Loucy (cell line): Measurements from ENCODE around the gene DOK6.

Experiments
- H2AFZ ChIP-seq: fragments of 200-600 bp; sonication (generic); 2 replicates; pipeline ENCODE4 v1.6.0; 2016; ENCODE audit warnings: antibody characterized with exemption, mild to moderate bottlenecking, low read length, moderate library complexity
- H3F3A ChIP-seq: fragments of 200-600 bp; 2 replicates; pipeline ENCODE4 v1.6.0; 2016; ENCODE audit warnings: antibody characterized with exemption, low read depth, mild to moderate bottlenecking
- H3K27me3 ChIP-seq: fragments of 200-600 bp; sonication (generic); 2 replicates; pipeline ENCODE4 v1.6.1; 2014; ENCODE audit warnings: low read length, mild to moderate bottlenecking; ENCODE audit not compliant: insufficient read depth, poor library complexity, severe bottlenecking
- H3K36me3 ChIP-seq: fragments of 200-600 bp; sonication (generic); 2 replicates; pipeline ENCODE4 v1.6.1; 2016; ENCODE audit warnings: low read length; ENCODE audit not compliant: insufficient read depth
- H3K4me1 ChIP-seq: fragments of 200-600 bp; sonication (generic); 2 replicates; pipeline ENCODE4 v1.5.1; 2014; ENCODE audit warnings: low read length, mild to moderate bottlenecking; ENCODE audit not compliant: insufficient read depth, poor library complexity, severe bottlenecking
- H3K4me2 ChIP-seq: fragments of 200-600 bp; sonication (generic); 2 replicates; pipeline ENCODE4 v1.6.0; 2014; ENCODE audit warnings: antibody characterized with exemption, low read length, low read depth, mild to moderate bottlenecking; ENCODE audit not compliant: poor library complexity, severe bottlenecking
- H3K4me3 ChIP-seq: fragments of 200-600 bp; sonication (generic); 2 replicates; pipeline ENCODE4 v1.5.1; 2014; ENCODE audit warnings: low read length, mild to moderate bottlenecking, mixed read lengths; ENCODE audit not compliant: poor library complexity, severe bottlenecking
- H3K79me2 ChIP-seq: fragments of 200-600 bp; sonication (generic); 2 replicates; pipeline ENCODE4 v1.6.1; 2014; ENCODE audit warnings: low read length; ENCODE audit not compliant: insufficient read depth
- H3K9ac ChIP-seq: fragments of 200-600 bp; sonication (generic); 2 replicates; pipeline ENCODE4 v1.6.0; 2014; ENCODE audit warnings: mild to moderate bottlenecking, low read depth, low read length, moderate library complexity; ENCODE audit not compliant: poor library complexity, severe bottlenecking
- H3K9me2 ChIP-seq: fragments of 200-600 bp; sonication (generic); replicated peaks from 2 replicates; pipeline ENCODE4 v1.6.1; 2016; ENCODE audit warnings: low read depth, low read length, mixed read lengths
- H3K9me3 ChIP-seq: fragments of 200-600 bp; sonication (generic); 2 replicates; pipeline ENCODE4 v1.6.1; 2014; ENCODE audit warnings: mild to moderate bottlenecking, antibody characterized with exemption, low read length, low read depth; ENCODE audit not compliant: insufficient read depth
- H4K20me1 ChIP-seq: fragments of 200-600 bp; sonication (generic); 2 replicates; pipeline ENCODE4 v1.6.0; 2014; ENCODE audit warnings: antibody characterized with exemption, low read length, mild to moderate bottlenecking; ENCODE audit not compliant: insufficient read depth, poor library complexity, severe bottlenecking
- CTCF ChIP-seq: fragments of 200-600 bp; sonication (generic); conservative IDR thresholded peaks from 2 replicates; pipeline ENCODE4 v1.5.1; 2014; ENCODE audit warnings: mild to moderate bottlenecking, antibody characterized with exemption, low read length
- EZH2phosphoT487 ChIP-seq: fragments of 200-600 bp; IDR thresholded peaks from 2 replicates; pipeline ENCODE4 v1.6.1; 2018; ENCODE audit warnings: antibody characterized with exemption, mild to moderate bottlenecking, moderate library complexity, borderline replicate concordance

Gene DOK6

DNA sequence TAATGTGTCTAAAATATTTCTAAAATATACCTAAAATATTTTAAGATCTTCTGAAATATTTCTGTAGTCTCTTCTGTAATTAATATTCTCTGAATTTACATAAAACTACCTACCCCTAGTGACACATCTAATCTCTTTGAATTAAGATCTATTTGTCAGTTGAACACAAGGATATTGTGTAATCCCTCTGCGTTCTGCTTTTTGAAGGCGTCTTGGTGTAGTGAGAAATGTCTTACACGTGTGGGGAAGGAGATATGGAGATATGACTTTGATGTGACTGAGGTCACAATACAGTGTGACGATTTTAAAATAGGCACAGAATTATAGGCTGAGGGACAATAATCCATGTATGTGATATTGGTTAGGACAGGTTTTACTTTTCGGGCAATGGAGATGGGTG, 79.8 kb downstream of the DOK6 start:
- Histone ChIP-seq H3F3A (no peaks in the 10 kb centered on the region), H3K79me2 (no peaks in the 10 kb centered on the region), H3K9me2 (no peaks in the 10 kb centered on the region), H4K20me1 (no peaks in the 10 kb centered on the region), H3K27me3 (no peaks in the 10 kb centered on the region), H3K36me3 (no peaks in the 10 kb centered on the region), H2AFZ (no peak overlapping the region), H3K4me1 (no peaks in the 10 kb centered on the region), H3K4me3 (no peak overlapping the region), H3K4me2 (no peak overlapping the region), H3K9ac (no peak overlapping the region), H3K9me3 (no peaks in the 10 kb centered on the region)
- no peak for TF ChIP-seq EZH2phosphoT487

DNA sequence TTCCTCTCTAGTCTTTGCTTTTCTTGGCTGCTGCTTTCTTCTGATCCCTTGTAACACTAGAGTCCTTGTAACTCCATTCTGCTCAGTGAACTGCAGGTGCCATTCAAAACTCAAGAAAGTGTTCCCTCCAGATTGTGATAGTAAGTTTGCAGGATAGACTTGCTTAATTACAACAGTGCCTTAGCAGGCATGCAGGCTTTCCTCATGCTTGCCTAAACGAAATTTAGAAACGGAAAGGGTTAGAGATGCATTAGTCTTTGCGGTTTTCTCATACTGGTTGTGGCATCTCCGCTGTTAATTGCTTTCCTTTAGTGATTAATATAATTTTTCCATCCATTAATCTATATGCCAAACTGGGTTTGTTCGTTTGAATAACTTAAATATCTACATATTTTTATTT, 82.9 kb downstream of the DOK6 start:
- H3K4me2 ChIP-seq = no peak overlapping the region
- H3K4me3 ChIP-seq = no peak overlapping the region
- H4K20me1 ChIP-seq = no peaks in the 10 kb centered on the region
- H3K9me3 ChIP-seq = no peaks in the 10 kb centered on the region
- no peak overlapping the region for H2AFZ ChIP-seq
- no peaks in the 10 kb centered on the region for H3K36me3 ChIP-seq
- H3F3A ChIP-seq = no peaks in the 10 kb centered on the region
- no peak for TF ChIP-seq CTCF
- no peak for TF ChIP-seq EZH2phosphoT487
- H3K9ac ChIP-seq = no peak overlapping the region
- H3K9me2 ChIP-seq = no peaks in the 10 kb centered on the region
- H3K4me1 ChIP-seq = no peaks in the 10 kb centered on the region
- H3K27me3 ChIP-seq = no peaks in the 10 kb centered on the region
- H3K79me2 ChIP-seq = no peaks in the 10 kb centered on the region

- no peaks in the 10 kb centered on the region for H3K27me3 ChIP-seq
- H4K20me1 ChIP-seq = no peaks in the 10 kb centered on the region
- H3K9me2 ChIP-seq = no peaks in the 10 kb centered on the region
- TF ChIP-seq CTCF (no peak), EZH2phosphoT487 (no peak)
- H3F3A ChIP-seq = no peaks in the 10 kb centered on the region
- H2AFZ ChIP-seq = no peak overlapping the region
- no peaks in the 10 kb centered on the region for H3K9me3 ChIP-seq
- H3K9ac ChIP-seq = no peak overlapping the region
- no peaks in the 10 kb centered on the region for H3K4me1 ChIP-seq
- no peak overlapping the region for H3K4me2 ChIP-seq
- H3K4me3 ChIP-seq = no peak overlapping the region
- H3K36me3 ChIP-seq = no peaks in the 10 kb centered on the region
- no peaks in the 10 kb centered on the region for H3K79me2 ChIP-seq
Observed at GRCh38 chr18:69484699-69485396, 84.2 kb downstream of the DOK6 start.
